ENCODE measurements around the gene NFKBIE.

DNA sequence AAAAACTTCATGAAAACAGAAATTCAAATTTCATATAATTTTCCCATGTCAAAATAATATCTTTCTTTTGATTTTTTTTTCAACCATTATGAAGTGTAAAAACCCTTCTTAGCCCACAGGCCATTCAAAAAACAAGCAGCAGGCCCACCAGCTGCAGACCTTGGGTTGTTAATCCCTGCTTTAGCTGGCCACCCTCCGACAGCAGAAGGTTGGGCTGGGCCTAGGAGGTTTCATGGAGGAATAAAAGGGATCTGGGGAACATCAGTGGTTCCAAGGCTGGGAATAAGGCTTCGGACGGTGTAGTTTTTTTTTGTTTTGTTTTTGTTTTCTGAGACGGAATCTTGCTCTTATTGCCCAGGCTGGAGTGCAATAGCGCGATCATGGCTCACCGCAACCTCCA, 22.0 kb downstream of the NFKBIE start:
- TF ChIP-seq, protein P1, sequence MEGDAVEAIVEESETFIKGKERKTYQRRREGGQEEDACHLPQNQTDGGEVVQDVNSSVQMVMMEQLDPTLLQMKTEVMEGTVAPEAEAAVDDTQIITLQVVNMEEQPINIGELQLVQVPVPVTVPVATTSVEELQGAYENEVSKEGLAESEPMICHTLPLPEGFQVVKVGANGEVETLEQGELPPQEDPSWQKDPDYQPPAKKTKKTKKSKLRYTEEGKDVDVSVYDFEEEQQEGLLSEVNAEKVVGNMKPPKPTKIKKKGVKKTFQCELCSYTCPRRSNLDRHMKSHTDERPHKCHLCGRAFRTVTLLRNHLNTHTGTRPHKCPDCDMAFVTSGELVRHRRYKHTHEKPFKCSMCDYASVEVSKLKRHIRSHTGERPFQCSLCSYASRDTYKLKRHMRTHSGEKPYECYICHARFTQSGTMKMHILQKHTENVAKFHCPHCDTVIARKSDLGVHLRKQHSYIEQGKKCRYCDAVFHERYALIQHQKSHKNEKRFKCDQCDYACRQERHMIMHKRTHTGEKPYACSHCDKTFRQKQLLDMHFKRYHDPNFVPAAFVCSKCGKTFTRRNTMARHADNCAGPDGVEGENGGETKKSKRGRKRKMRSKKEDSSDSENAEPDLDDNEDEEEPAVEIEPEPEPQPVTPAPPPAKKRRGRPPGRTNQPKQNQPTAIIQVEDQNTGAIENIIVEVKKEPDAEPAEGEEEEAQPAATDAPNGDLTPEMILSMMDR (IDR thresholded peaks at IDR 0.05): no peak
- no peak for TF ChIP-seq POLR2A (IDR thresholded peaks at IDR 0.05)
- TF ChIP-seq POLR2AphosphoS5 (IDR thresholded peaks at IDR 0.05; ENCODE audit: insufficient read depth in 1 of 2, low read depth in 1 of 2): no peak
